Kidney (tissue), 14 donors: Measurements from ENCODE around the gene DTX1. TPM values are rescaled to one million over a fixed set of nuclear protein-coding genes. Genes with fewer than 3 reads are reported as not detected.

ENCODE experiments used
- DNase-seq, 5 donors: peaks; one replicate each; pipeline ENCODE4 v3.0.0-alpha.2; 2013 to 2020
- FAIRE-seq: peaks from 2 replicates; lab custom pipeline; 2012; peaks lifted over from hg19 to GRCh38; lab: Jason Lieb, UNC
- H3K27ac ChIP-seq, 2 donors: one replicate each; pipeline ENCODE4 v1.7.0; 2013; ENCODE audit warnings: low read depth in 2 of 2, low read length in 2 of 2, inconsistent platforms in 1 of 2
- H3K27me3 ChIP-seq: one replicate; pipeline ENCODE4 v1.7.1; 2013; ENCODE audit warnings: low read length, inconsistent platforms; ENCODE audit not compliant: control insufficient read depth, insufficient read depth
- H3K36me3 ChIP-seq, 3 donors: one replicate each; pipeline versions ENCODE4 v1.7.0 to v1.7.1; 2013; ENCODE audit warnings: low read length in 3 of 3, control low read depth in 1 of 3, inconsistent platforms in 1 of 3; ENCODE audit not compliant: insufficient read depth in 3 of 3, control insufficient read depth in 2 of 3
- H3K4me1 ChIP-seq, 3 donors: one replicate each; pipeline versions ENCODE4 v1.7.0 to v1.7.1; 2013; ENCODE audit warnings: low read length in 3 of 3, inconsistent platforms in 1 of 3, low read depth in 1 of 3; ENCODE audit not compliant: control insufficient read depth in 2 of 3, insufficient read depth in 2 of 3
- H3K4me3 ChIP-seq, 3 donors: one replicate each; pipeline versions ENCODE4 v1.7.0 to v1.8.1; 2013; ENCODE audit warnings: low read length in 3 of 3, control low read depth in 1 of 3, inconsistent platforms in 1 of 3
- H3K9ac ChIP-seq, 3 donors: one replicate each; pipeline versions ENCODE4 v1.7.0 to v1.7.1; 2013; ENCODE audit warnings: low read length in 3 of 3, control low read depth in 1 of 3, inconsistent platforms in 1 of 3
- H3K9me3 ChIP-seq, 3 donors: one replicate each; pipeline versions ENCODE4 v1.7.0 to v1.7.1; 2013; ENCODE audit warnings: low read length in 3 of 3, control low read depth in 1 of 3, inconsistent platforms in 1 of 3; ENCODE audit not compliant: control insufficient read depth in 2 of 3, insufficient read depth in 1 of 3
- intact Hi-C: fragments of 100-400 bp; cut with DNase I; formaldehyde crosslinking; loops from one replicate; pipeline ENCODE4 v1.11.1; 2022
- polyA plus RNA-seq: library from polyadenylated mRNA; stranded (reverse); fragments of 350-450 nt; fragmentation: Illumina TruSeq; extraction: RNeasy Lipid Tissue Mini Kit (QIAGEN cat#74804); gene quantifications from one replicate; pipeline ENCODE4 v1.2.3, GENCODE V29; 2014; ENCODE audit warnings: low read depth, low replicate concordance; ENCODE audit not compliant: insufficient read depth
- total RNA-seq: library from RNA; stranded (reverse); fragmentation: NEBNext Ultra II Directional; extraction: Animal tissue kit (Norgen Biotek cat#: 25700); gene quantifications from one replicate; pipeline ENCODE4 v1.2.1, GENCODE V29; 2021
- TF ChIP-seq, protein P1 (sequence below): IDR thresholded peaks from 3 replicates; pipeline ENCODE4 v1.5.1; 2012; ENCODE audit warnings: mild to moderate bottlenecking, moderate library complexity, borderline replicate concordance; ENCODE audit not compliant: insufficient read depth; ENCODE audit errors: extremely low read depth
- donor health status: control.
- donor health status: control.
- donor health status: control.
- donor health status: control.
- donor health status: control.
- donor health status: DM: yes; HTN: yes; CAD: no.
- donor health status: Normal renal cell carcinoma (clear cell type).

The DTX1 gene
- total and polyA plus RNA-seq, 2 donors from 2014 or later = 4.9 to 7.3 TPM

DNA sequence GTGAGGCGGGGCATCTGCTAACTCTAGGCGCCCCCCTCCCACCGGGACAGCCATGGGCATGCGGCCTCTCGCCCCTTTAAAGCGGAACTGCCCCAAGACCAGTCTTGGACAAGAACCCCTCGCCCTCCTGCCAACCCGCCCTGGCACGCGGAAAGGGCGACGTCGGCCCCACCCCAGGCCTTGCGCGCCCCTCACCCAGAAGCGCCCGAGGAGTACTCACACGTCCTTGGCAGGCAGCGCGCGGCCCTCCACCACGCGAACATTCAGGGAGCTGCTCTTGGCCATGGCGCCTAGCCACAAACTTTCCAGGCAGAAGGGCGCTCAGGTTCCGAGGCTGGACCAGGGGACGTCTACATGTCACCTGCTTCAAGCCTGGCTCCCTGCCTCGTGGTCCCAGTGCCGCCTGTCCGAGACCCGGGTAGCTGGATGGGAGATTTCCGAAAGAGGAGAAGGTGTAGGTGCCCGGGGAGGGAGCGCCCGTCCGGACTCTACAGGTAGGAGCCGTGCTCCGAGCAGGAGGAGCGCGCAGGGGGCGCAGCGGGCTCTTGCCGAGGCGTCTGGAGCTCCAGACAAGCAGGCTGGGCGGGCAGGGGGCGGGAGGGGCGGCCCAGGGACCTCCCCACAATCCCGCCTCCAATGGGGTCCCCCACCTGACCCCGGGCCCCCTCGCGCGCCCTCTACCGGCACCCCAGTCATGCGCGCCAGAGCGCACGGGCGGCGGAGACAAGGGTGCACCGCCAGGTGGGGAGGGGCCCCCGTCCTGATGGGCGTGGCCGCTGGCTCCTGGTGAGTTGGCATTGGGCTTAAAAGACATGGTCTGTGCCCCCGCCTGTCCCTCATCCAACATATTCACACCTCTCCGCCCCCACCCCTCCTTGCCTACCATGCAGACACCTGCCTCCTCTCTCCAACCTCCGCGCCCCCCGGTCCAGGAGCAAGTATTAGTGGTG lies 78.9 kb downstream of the DTX1 start, which contains the start of gene RASAL1:
Gene RASAL1, minus strand, starts transcription at position 584 of the 950 bp plus-strand sequence. Its CDS starts 299 bp downstream, at position 285.
- H3K27me3 ChIP-seq = no peaks in the 10 kb centered on the region
- no peaks in the 10 kb centered on the region for H3K36me3 ChIP-seq
- H3K4me3 ChIP-seq = peak within 1 kb of the TSS; percentile 20 to 53 (median 45)
- peaks cover 0 to 10% (median 9%) of the 10 kb centered on the region in 3 donors for H3K4me1 ChIP-seq
- H3K9me3 ChIP-seq = no peaks in the 10 kb centered on the region
- DNase-seq (peak; percentile 60 to 93 (median 80)), FAIRE-seq (no peak)
- intact Hi-C loops = no loop called here
- peak within 1 kb of the TSS; percentile 75 to 76 for H3K27ac ChIP-seq
- TF ChIP-seq, protein P1, sequence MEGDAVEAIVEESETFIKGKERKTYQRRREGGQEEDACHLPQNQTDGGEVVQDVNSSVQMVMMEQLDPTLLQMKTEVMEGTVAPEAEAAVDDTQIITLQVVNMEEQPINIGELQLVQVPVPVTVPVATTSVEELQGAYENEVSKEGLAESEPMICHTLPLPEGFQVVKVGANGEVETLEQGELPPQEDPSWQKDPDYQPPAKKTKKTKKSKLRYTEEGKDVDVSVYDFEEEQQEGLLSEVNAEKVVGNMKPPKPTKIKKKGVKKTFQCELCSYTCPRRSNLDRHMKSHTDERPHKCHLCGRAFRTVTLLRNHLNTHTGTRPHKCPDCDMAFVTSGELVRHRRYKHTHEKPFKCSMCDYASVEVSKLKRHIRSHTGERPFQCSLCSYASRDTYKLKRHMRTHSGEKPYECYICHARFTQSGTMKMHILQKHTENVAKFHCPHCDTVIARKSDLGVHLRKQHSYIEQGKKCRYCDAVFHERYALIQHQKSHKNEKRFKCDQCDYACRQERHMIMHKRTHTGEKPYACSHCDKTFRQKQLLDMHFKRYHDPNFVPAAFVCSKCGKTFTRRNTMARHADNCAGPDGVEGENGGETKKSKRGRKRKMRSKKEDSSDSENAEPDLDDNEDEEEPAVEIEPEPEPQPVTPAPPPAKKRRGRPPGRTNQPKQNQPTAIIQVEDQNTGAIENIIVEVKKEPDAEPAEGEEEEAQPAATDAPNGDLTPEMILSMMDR = peak; percentile 41
- H3K9ac ChIP-seq = peak within 1 kb of the TSS in 2 of 3 donors; percentile 16 to 51

DNA sequence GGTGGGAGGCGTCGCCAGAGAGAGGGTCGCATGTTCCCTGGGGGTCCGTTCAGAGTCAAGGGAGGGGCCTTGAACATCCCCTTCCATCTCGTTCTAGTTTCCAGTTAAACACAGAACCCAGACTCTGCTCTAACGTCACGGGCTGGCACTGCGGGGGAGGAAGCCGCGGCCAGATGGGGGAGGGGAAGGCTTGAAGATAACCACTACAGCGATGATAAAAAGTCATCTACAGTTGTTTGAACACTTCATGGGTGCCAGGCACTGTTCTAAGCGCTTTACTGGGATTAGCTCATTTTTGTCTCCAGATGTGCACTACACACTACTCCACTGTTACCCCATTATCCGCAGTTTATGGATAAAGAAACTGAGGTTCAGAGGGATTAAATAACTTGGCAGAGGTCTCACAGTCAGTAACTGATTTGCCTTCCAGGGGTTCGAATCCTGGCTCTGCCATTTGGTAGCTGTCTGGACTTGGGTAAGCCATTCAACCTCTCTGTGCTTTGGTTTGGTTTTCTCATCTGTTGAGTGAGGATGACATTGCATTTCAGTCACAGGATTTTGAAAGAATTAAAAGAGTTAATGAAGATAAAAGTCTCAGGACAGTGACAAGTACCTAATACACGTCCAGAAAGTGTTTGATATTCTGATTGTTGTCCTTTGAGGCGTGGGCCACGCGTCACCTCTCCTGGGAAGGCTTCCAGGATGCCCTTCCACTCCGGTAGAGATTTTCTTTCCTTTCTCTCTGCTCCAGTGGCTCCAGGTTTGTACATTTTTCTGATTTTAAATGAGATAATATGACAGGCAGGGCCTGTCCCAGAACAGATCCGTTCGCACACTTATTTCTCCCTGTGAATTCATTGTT lies 79.8 kb downstream of the DTX1 start:
- Histone ChIP-seq H3K9ac (no peak overlapping the region), H3K4me3 (no peak overlapping the region), H3K27ac (peak overlapping the region; percentile 75 to 76), H3K4me1 (peaks cover 0 to 10% (median 9%) of the 10 kb centered on the region in 3 donors), H3K27me3 (no peaks in the 10 kb centered on the region), H3K36me3 (no peaks in the 10 kb centered on the region), H3K9me3 (no peaks in the 10 kb centered on the region)
- FAIRE-seq (no peak), DNase-seq (peak in 4 of 5 donors; percentile 44 to 72 (median 58))
- TF ChIP-seq, protein P1 = no peak
- intact Hi-C loops = no loop called here

DNA sequence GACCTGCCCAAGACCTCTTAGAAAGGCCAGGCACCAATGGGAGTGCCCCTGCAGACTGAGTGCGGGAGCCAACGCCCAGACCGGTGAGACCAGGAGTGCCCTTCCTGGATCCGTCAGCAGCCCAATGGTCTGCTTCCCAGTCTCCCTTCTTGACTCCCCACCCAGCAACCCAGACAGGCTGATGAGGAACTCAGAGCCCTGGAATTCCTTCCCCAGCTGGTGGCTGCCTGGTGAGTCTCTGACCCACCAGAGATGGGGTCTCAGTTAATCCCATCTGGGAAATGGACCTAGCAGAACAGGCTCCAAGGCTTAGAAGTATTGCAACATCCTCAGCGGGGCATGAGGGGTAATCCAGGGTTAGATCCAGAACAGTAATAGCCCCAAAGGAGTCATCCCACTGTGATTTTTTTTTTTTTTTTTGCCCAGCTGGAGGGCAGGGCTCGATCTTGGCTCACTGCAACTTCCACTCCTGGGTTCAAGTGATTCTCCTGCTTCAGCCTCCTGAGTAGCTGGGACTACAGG lies 80.5 kb downstream of the DTX1 start:
- Histone ChIP-seq H3K4me1 (peaks cover 0 to 10% (median 9%) of the 10 kb centered on the region in 3 donors), H3K9ac (no peak overlapping the region), H3K36me3 (no peaks in the 10 kb centered on the region), H3K9me3 (no peaks in the 10 kb centered on the region), H3K4me3 (no peak overlapping the region), H3K27me3 (no peaks in the 10 kb centered on the region), H3K27ac (peak overlapping the region in 1 of 2 donors; percentile 51)
- TF ChIP-seq, protein P1 = no peak
- DNase-seq (peak in 1 of 5 donors; percentile 74), FAIRE-seq (no peak)
- intact Hi-C loops = no loop called here
